CD4-positive, alpha-beta T cell treated with Interleukin-15 for 1 hour (primary cell): Measurements from ENCODE around the gene MAPK10.
"Not testable (repeated sequence)": the region's sequence is repeated elsewhere in the genome, so short reads cannot be mapped to it uniquely, and the experiment has no call there.

ENCODE experiments used
- DNase-seq: peaks from one replicate; pipeline ENCODE4 v3.0.0-alpha.2; 2020

Gene MAPK10

GRCh38 chr4:86334020-86334750, 25.7 kb downstream of the MAPK10 start:
- no peak for DNase-seq

- DNase-seq: no peak
Observed at GRCh38 chr4:86333236-86333635, 26.6 kb downstream of the MAPK10 start.

GRCh38 chr4:86330961-86331742, 28.7 kb downstream of the MAPK10 start:
- no peak for DNase-seq

GRCh38 chr4:86330411-86330810, 29.4 kb downstream of the MAPK10 start:
- DNase-seq: not testable (repeated sequence)

- no peak for DNase-seq
Observed at GRCh38 chr4:86329431-86329830, 30.4 kb downstream of the MAPK10 start.

GRCh38 chr4:86326400-86326799, 33.5 kb downstream of the MAPK10 start:
- no peak for DNase-seq

GRCh38 chr4:86319390-86319789, 40.5 kb downstream of the MAPK10 start:
- no peak for DNase-seq

- no peak for DNase-seq
Observed at GRCh38 chr4:86315579-86315978, 44.3 kb downstream of the MAPK10 start.

- no peak for DNase-seq
Observed at GRCh38 chr4:86313656-86314055, 46.2 kb downstream of the MAPK10 start.

GRCh38 chr4:86307432-86307831, 52.4 kb downstream of the MAPK10 start:
- DNase-seq: no peak

GRCh38 chr4:86306816-86307215, 53.0 kb downstream of the MAPK10 start:
- DNase-seq: no peak

- no peak for DNase-seq
Observed at GRCh38 chr4:86302830-86303229, 57.0 kb downstream of the MAPK10 start.

GRCh38 chr4:86302251-86302650, 57.6 kb downstream of the MAPK10 start:
- DNase-seq: no peak

GRCh38 chr4:86300516-86300915, 59.3 kb downstream of the MAPK10 start:
- no peak for DNase-seq

- no peak for DNase-seq
Observed at GRCh38 chr4:86296865-86297264, 63.0 kb downstream of the MAPK10 start.

- DNase-seq: no peak
Observed at GRCh38 chr4:86294883-86295282, 65.0 kb downstream of the MAPK10 start.

- no peak for DNase-seq
Observed at GRCh38 chr4:86291180-86291579, 68.7 kb downstream of the MAPK10 start.

GRCh38 chr4:86286726-86287125, 73.1 kb downstream of the MAPK10 start:
- DNase-seq: no peak

- no peak for DNase-seq
Observed at GRCh38 chr4:86283371-86283770, 76.5 kb downstream of the MAPK10 start.

- no peak for DNase-seq
Observed at GRCh38 chr4:86280246-86280645, 79.6 kb downstream of the MAPK10 start.

- DNase-seq: no peak
Observed at GRCh38 chr4:86279293-86279960, 80.4 kb downstream of the MAPK10 start.

GRCh38 chr4:86278126-86278525, 81.7 kb downstream of the MAPK10 start:
- DNase-seq: no peak

GRCh38 chr4:86274642-86275041, 85.2 kb downstream of the MAPK10 start:
- no peak for DNase-seq

- DNase-seq: no peak
Observed at GRCh38 chr4:86272669-86273068, 87.2 kb downstream of the MAPK10 start.
